Stimulated activated naive CD8-positive, alpha-beta T cell treated with anti-CD3 and anti-CD28 coated beads, Interleukin-15, Interleukin-2, amounts not matched to agents 100 U/mL and 50 U/mL, for 24 hours (primary cell): ENCODE results near the gene ZNF385D.

Source experiments
- ATAC-seq: fragments of 150-1000 bp; cut with Tn5 transposase; one replicate; pipeline ENCODE4 v1.10.0; 2021
- DNase-seq: peaks from one replicate; pipeline ENCODE4 v3.0.0; 2021

Gene ZNF385D

DNA sequence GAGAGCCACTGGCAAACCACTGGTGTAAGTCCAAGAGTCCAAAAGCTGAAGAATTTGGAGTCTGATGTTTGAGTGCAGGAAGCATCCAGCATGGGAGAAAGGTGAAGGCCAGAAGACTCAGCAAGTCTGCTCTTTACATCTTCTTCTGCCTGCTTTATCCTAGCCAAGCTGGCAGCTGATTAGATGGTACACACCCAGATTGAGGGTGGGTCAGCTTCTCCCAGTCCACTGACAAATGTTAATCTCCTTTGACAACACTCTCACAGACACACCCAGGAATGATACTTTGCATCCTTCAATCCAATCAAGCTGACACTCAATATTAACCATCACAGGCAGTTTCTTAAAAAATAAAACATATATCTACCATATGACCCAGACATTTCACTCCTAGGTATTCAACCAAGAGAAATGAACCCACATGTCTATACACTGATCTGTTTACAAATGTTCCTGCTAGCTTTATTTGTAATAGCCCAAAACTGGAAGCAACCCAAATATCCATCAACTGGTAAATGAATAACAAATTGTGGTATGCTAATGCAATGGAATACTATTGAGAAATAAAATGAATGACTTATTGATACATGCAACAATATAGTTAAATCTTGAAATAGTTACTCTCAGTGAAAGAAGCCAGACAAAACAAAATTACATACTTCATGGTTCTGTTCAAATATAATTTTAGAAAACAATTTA, 373.8 kb downstream of the ZNF385D start:
- ATAC-seq (no peak), DNase-seq (no peak)

DNA sequence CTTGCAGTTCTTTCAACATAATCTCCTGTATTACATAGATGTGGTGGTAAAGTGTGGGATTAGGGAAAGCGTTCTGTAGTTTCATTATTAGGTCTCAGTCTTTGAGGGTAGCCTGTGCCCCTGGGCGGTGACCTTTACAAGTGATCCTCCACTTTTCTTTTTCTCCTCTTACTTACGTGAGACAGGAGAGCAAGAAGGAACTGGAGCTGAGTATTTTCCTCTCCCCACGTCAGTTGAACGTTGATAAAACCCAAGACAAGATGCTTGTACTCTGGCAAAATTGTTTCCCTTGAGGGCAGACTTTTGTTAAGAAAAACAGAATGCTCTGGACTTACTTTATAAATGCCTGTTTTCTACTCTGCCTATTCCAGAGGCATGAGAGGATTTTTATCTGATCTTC, 378.7 kb downstream of the ZNF385D start:
- ATAC-seq = no peak
- no peak for DNase-seq
